Nephron progenitor cell (in vitro differentiated cells): ENCODE results near the gene TCIRG1.

ENCODE experiments used
- DNase-seq: peaks from one replicate; pipeline ENCODE4 v3.0.0; 2021
- H3K27ac Mint-ChIP-seq: 2 replicates; pipeline ENCODE4 v1.8.0; 2021; ENCODE audit warnings: mild to moderate bottlenecking, moderate library complexity, mixed read lengths
- H3K27me3 Mint-ChIP-seq: 2 replicates; pipeline ENCODE4 v1.8.0; 2021; ENCODE audit warnings: mild to moderate bottlenecking, low read depth, mixed read lengths; ENCODE audit not compliant: poor library complexity
- H3K36me3 Mint-ChIP-seq: 2 replicates; pipeline ENCODE4 v1.8.0; 2021; ENCODE audit warnings: low read depth, mixed read lengths
- H3K4me1 Mint-ChIP-seq: 2 replicates; pipeline ENCODE4 v1.8.0; 2021; ENCODE audit warnings: mixed read lengths
- H3K4me3 Mint-ChIP-seq: 2 replicates; pipeline ENCODE4 v1.8.0; 2021; ENCODE audit warnings: mild to moderate bottlenecking, moderate library complexity, mixed read lengths
- H3K9me3 Mint-ChIP-seq: 2 replicates; pipeline ENCODE4 v1.8.0; 2021; ENCODE audit warnings: mild to moderate bottlenecking, moderate library complexity, mixed read lengths
- CTCF ChIP-seq: fragments of 200-600 bp; sonication (generic); IDR thresholded peaks from 2 replicates; pipeline ENCODE4 v1.5.0; 2021; ENCODE audit warnings: antibody characterized with exemption

Gene TCIRG1

GRCh38 chr11:68007498-68008380 lies 31.1 kb upstream of the TCIRG1 start:
- H3K4me3 Mint-ChIP-seq = no peak overlapping the region
- peaks cover 32% of the 10 kb centered on the region for H3K4me1 Mint-ChIP-seq
- no peaks in the 10 kb centered on the region for H3K9me3 Mint-ChIP-seq

GRCh38 chr11:68008381-68009337 lies 30.2 kb upstream of the TCIRG1 start:
- Mint-ChIP-seq H3K4me1 (peaks cover 34% of the 10 kb centered on the region), H3K27ac (peak overlapping the region; percentile 20), H3K27me3 (peaks cover 26% of the 10 kb centered on the region), H3K9me3 (no peaks in the 10 kb centered on the region), H3K4me3 (no peak overlapping the region), H3K36me3 (no peaks in the 10 kb centered on the region)
- no peak for DNase-seq
- no peak for TF ChIP-seq CTCF

More at GRCh38 chr11:68007498-68008380, 31.1 kb upstream of the TCIRG1 start:
- H3K27me3 Mint-ChIP-seq = peaks cover 32% of the 10 kb centered on the region
- DNase-seq = no peak
- no peak for TF ChIP-seq CTCF
- H3K36me3 Mint-ChIP-seq = no peaks in the 10 kb centered on the region
- no peak overlapping the region for H3K27ac Mint-ChIP-seq

GRCh38 chr11:68009391-68010089 lies 29.3 kb upstream of the TCIRG1 start:
- peaks cover 39% of the 10 kb centered on the region for H3K4me1 Mint-ChIP-seq
- TF ChIP-seq CTCF = no peak
- no peak overlapping the region for H3K4me3 Mint-ChIP-seq
- H3K36me3 Mint-ChIP-seq = no peaks in the 10 kb centered on the region
- peaks cover 20% of the 10 kb centered on the region for H3K27me3 Mint-ChIP-seq
- no peaks in the 10 kb centered on the region for H3K9me3 Mint-ChIP-seq
- H3K27ac Mint-ChIP-seq = peak overlapping the region; percentile 20
- no peak for DNase-seq

GRCh38 chr11:68010090-68011041 lies 28.5 kb upstream of the TCIRG1 start, which contains the start of gene ALDH3B1:
Gene ALDH3B1, plus strand, starts transcription at chr11:68010327. Its CDS starts 4,971 bp downstream, at chr11:68015298.
- no peaks in the 10 kb centered on the region for H3K9me3 Mint-ChIP-seq
- no peak for TF ChIP-seq CTCF
- peak; percentile 48 for DNase-seq
- H3K36me3 Mint-ChIP-seq = no peaks in the 10 kb centered on the region
- H3K4me3 Mint-ChIP-seq = no peak within 1 kb of the TSS
- peaks cover 33% of the 10 kb centered on the region for H3K4me1 Mint-ChIP-seq
- H3K27ac Mint-ChIP-seq = peak within 1 kb of the TSS; percentile 20
- H3K27me3 Mint-ChIP-seq = peaks cover 12% of the 10 kb centered on the region
